HCT116 (cell line): Measurements from ENCODE around the gene GBF1. TPM values are rescaled to one million over a fixed set of nuclear protein-coding genes. Genes with fewer than 3 reads are reported as not detected.

Source experiments
- ATAC-seq: fragments of 200-7000 bp; cut with Tn5 transposase; 2 replicates; pipeline ENCODE4 v1.9.1; 2020; ENCODE audit warnings: mild to moderate bottlenecking, moderate library complexity
- BruUV-seq: library from RNA; stranded (reverse); fragments of 400-500 nt; replicated peaks from 2 replicates; lab custom pipeline; 2021; lab: Mats Ljungman, UMichigan
- CTCF ChIA-PET: fragments of 300-600 bp; sonication (Branson Sonifier 250); formaldehyde crosslinking; loops from one replicate; lab custom pipeline; 2021; ENCODE audit warnings: antibody characterized with exemption; lab: Charles Lee
- POLR2A ChIA-PET: fragments of 300-600, 350-600 bp; sonication (Branson Sonifier 250); formaldehyde crosslinking; loops from one replicate; lab custom pipeline; 2021; ENCODE audit warnings: antibody characterized with exemption; lab: Charles Lee
- RAD21 ChIA-PET, 2 experiments: fragments of 300-600 bp; sonication (Branson Sonifier 250); formaldehyde crosslinking; loops; one replicate each; lab custom pipeline; 2023; ENCODE audit warnings: low total read pairs in 2 of 2; ENCODE audit not compliant: uncharacterized antibody in 2 of 2, unreplicated experiment in 2 of 2, low non-redundant PET in 1 of 2; lab: Charles Lee
- DNase-seq: peaks from one replicate; pipeline ENCODE4 v3.0.0-alpha.2; 2010; ENCODE audit warnings: low read depth, low spot score
- H2AFZ ChIP-seq: fragments of 200-600 bp; shearing (Covaris generic), sonication (generic); 2 replicates; pipeline ENCODE4 v1.6.1; 2017; ENCODE audit warnings: low read depth, mixed run types, mixed read lengths, antibody characterized with exemption, low read length; ENCODE audit not compliant: poor library complexity, severe bottlenecking
- H3K27ac ChIP-seq: 2 replicates; pipeline ENCODE4 v1.5.1; 2012; ENCODE audit warnings: low read depth, low read length
- H3K27me3 ChIP-seq: fragments of 200-600 bp; sonication (generic); 2 replicates; pipeline ENCODE4 v1.6.1; 2016; ENCODE audit warnings: mixed run types, low read length, mixed read lengths; ENCODE audit not compliant: insufficient read depth
- H3K36me3 ChIP-seq, 2 experiments: fragments of 200-500 bp in 1 of 2; fragments of 200-600 bp in 1 of 2; sonication (Bioruptor generic) in 1 of 2; sonication (generic) in 1 of 2; 2 replicates each; pipeline versions ENCODE4 v1.5.1 to v1.6.1; 2014 to 2016; ENCODE audit warnings: low read length in 2 of 2, inconsistent platforms in 1 of 2, mixed read lengths in 1 of 2, mixed run types in 1 of 2; ENCODE audit not compliant: insufficient read depth in 2 of 2, control insufficient read depth in 1 of 2
- H3K4me1 ChIP-seq, 2 experiments: fragments of 200-600 bp in 1 of 2; sonication (generic) in 1 of 2; 2 replicates each; pipeline versions ENCODE4 v1.5.1 to v1.6.1; 2012 to 2017; ENCODE audit warnings: low read length in 2 of 2, inconsistent platforms in 1 of 2, mild to moderate bottlenecking in 1 of 2, mixed read lengths in 1 of 2, mixed run types in 1 of 2, moderate library complexity in 1 of 2; ENCODE audit not compliant: insufficient read depth in 2 of 2, control insufficient read depth in 1 of 2
- H3K4me2 ChIP-seq: fragments of 200-600 bp; sonication (generic); 2 replicates; pipeline ENCODE4 v1.6.1; 2017; ENCODE audit warnings: mixed run types, low read length, mixed read lengths
- H3K4me3 ChIP-seq, 2 experiments: fragments of 200-600 bp in 1 of 2; sonication (generic) in 1 of 2; replicated peaks in 1 of 2; 2 replicates each; pipeline ENCODE4 v1.5.1; 2011 to 2016; ENCODE audit warnings: low read length in 2 of 2, control low read depth in 1 of 2, low read depth in 1 of 2, mild to moderate bottlenecking in 1 of 2, mixed read lengths in 1 of 2, mixed run types in 1 of 2
- H3K79me2 ChIP-seq: fragments of 200-600 bp; sonication (generic); 2 replicates; pipeline ENCODE4 v1.6.1; 2017; ENCODE audit warnings: mild to moderate bottlenecking, mixed run types, low read length, moderate library complexity, mixed read lengths; ENCODE audit not compliant: insufficient read depth
- H3K9ac ChIP-seq: fragments of 200-600 bp; sonication (generic); 2 replicates; pipeline ENCODE4 v1.6.1; 2016; ENCODE audit warnings: low read length, mixed read lengths
- H3K9me2 ChIP-seq: fragments of 200-600 bp; sonication (generic), shearing (Covaris generic); 2 replicates; pipeline ENCODE4 v1.6.1; 2017; ENCODE audit warnings: mixed run types, mild to moderate bottlenecking, moderate library complexity; ENCODE audit not compliant: insufficient read depth
- H3K9me3 ChIP-seq, 2 experiments: fragments of 200-500 bp in 1 of 2; fragments of 200-600 bp in 1 of 2; sonication (Bioruptor generic) in 1 of 2; sonication (generic) in 1 of 2; 2 replicates each; pipeline ENCODE4 v1.6.1; 2014 to 2017; ENCODE audit warnings: low read length in 2 of 2, mixed read lengths in 2 of 2, inconsistent platforms in 1 of 2, low read depth in 1 of 2, mild to moderate bottlenecking in 1 of 2, mixed run types in 1 of 2, moderate library complexity in 1 of 2; ENCODE audit not compliant: control insufficient read depth in 1 of 2, insufficient read depth in 1 of 2
- H4K20me1 ChIP-seq: fragments of 200-600 bp; sonication (generic), shearing (Covaris generic); 2 replicates; pipeline ENCODE4 v1.6.1; 2017; ENCODE audit warnings: mixed run types, mild to moderate bottlenecking, moderate library complexity; ENCODE audit not compliant: insufficient read depth
- CBX3 ChIP-seq: IDR thresholded peaks from 2 replicates; pipeline ENCODE4 v1.6.1; 2012; ENCODE audit warnings: low read depth
- EGR1 ChIP-seq: IDR thresholded peaks from 2 replicates; pipeline ENCODE4 v1.6.1; 2012; ENCODE audit warnings: low read depth
- POLR2AphosphoS5 ChIP-seq: IDR thresholded peaks from 2 replicates; pipeline ENCODE4 v1.6.1; 2011; ENCODE audit warnings: mild to moderate bottlenecking, low read depth, low read length, moderate library complexity
- RAD21 ChIP-seq: IDR thresholded peaks from 2 replicates; pipeline ENCODE4 v1.6.1; 2012; ENCODE audit warnings: low read depth, mild to moderate bottlenecking
- SIN3A ChIP-seq: IDR thresholded peaks from 2 replicates; pipeline ENCODE4 v1.6.1; 2012; ENCODE audit warnings: low read depth
- YY1 ChIP-seq: IDR thresholded peaks from 2 replicates; pipeline ENCODE4 v1.6.1; 2011; ENCODE audit warnings: low read length, low read depth, moderate library complexity, mild to moderate bottlenecking; ENCODE audit not compliant: insufficient replicate concordance; ENCODE audit errors: extremely low read depth
- ZFX ChIP-seq: fragments of 450-650 bp; IDR thresholded peaks from 2 replicates; pipeline ENCODE4 v1.6.1; 2017
- intact Hi-C: fragments of 100-400 bp; cut with micrococcal nuclease; formaldehyde crosslinking; loops from 2 replicates; pipeline ENCODE4 v1.10.0; 2022
- total RNA-seq: library from RNA; stranded (reverse); gene quantifications from one replicate; pipeline ENCODE4 v1.2.1, GENCODE V29; 2021; ENCODE audit not compliant: unreplicated experiment
- TF ChIP-seq, protein P1 (sequence below), 3 experiments: fragments of 200-600 bp in 1 of 3; sonication (generic) in 1 of 3; IDR thresholded peaks in 2 of 3; conservative IDR thresholded peaks in 1 of 3; 2 replicates each; pipeline ENCODE4 v1.5.1; 2012 to 2017; ENCODE audit warnings: low read depth in 2 of 3, low read length in 2 of 3, antibody characterized with exemption in 1 of 3, borderline replicate concordance in 1 of 3, control low read depth in 1 of 3, mild to moderate bottlenecking in 1 of 3, mixed read lengths in 1 of 3, mixed run types in 1 of 3, moderate library complexity in 1 of 3; ENCODE audit not compliant: insufficient read depth in 1 of 3
- TF ChIP-seq, protein P2 (sequence below): IDR thresholded peaks from 2 replicates; pipeline ENCODE4 v1.6.1; 2012; ENCODE audit warnings: low read depth

GBF1 gene
- total RNA-seq, 1 experiment from 2014 or later = 58.9 TPM

DNA sequence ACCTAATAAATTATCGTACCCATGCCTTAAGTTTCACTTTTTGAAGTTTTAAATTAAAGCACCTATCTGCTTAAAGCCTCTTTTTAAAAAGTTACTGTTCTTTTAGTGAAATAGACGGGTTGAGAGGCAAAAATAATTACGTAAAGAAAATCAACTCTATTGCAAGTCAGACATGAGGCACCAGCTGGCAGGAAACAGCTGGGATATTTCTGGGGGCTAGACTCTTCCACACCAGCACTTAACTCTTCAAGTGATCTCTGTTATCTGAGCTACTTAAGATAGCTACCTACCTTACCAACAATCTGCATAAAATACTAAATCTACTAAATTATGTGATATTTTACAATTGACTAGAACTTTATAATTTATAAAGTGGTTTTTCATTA lies 35.8 kb downstream of the GBF1 start (continued):
- no peak for TF ChIP-seq EGR1
- no peak for TF ChIP-seq ZFX
- no peak for TF ChIP-seq POLR2AphosphoS5
- TF ChIP-seq YY1 = no peak
- TF ChIP-seq SIN3A = no peak
- TF ChIP-seq RAD21 = no peak
- TF ChIP-seq, protein P1, sequence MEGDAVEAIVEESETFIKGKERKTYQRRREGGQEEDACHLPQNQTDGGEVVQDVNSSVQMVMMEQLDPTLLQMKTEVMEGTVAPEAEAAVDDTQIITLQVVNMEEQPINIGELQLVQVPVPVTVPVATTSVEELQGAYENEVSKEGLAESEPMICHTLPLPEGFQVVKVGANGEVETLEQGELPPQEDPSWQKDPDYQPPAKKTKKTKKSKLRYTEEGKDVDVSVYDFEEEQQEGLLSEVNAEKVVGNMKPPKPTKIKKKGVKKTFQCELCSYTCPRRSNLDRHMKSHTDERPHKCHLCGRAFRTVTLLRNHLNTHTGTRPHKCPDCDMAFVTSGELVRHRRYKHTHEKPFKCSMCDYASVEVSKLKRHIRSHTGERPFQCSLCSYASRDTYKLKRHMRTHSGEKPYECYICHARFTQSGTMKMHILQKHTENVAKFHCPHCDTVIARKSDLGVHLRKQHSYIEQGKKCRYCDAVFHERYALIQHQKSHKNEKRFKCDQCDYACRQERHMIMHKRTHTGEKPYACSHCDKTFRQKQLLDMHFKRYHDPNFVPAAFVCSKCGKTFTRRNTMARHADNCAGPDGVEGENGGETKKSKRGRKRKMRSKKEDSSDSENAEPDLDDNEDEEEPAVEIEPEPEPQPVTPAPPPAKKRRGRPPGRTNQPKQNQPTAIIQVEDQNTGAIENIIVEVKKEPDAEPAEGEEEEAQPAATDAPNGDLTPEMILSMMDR (IDR thresholded peaks at IDR 0.05 in 2 of 3, conservative IDR thresholded peaks at IDR 0.05 in 1 of 3; ENCODE audit: borderline replicate concordance in 1 of 3, insufficient read depth in 1 of 3, low read depth in 2 of 3, low read length in 2 of 3) = no peak
- TF ChIP-seq, all 23 proteins: peak for 0

DNA sequence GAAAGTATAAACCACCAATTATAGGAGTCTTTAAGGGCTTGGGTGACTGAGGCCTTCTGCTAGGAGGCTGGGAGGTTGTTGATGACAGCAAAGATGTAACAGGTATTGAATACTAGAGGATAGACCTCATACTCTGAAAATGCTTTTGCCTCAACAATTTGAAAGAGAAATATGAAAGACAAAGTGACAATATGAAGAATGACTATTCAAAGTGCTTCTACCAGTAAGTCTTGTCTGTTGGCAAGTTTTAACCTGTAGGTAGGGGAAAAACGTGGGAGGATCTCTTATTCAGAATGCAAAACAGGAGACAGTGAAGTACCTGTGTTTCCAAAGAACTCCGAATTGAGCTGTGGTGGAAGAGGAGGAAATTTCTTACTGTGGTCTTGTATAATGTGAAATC lies 38.2 kb downstream of the GBF1 start:
- Histone ChIP-seq H3K79me2 (peaks cover 67% of the 10 kb centered on the region), H3K9me3 (no peaks in the 10 kb centered on the region), H3K4me3 (no peak overlapping the region), H4K20me1 (peaks cover 19% of the 10 kb centered on the region; the same call in 1 of the 2 replicates), H2AFZ (no peak overlapping the region), H3K4me1 (no peaks in the 10 kb centered on the region), H3K4me2 (no peak overlapping the region), H3K36me3 (no peaks in the 10 kb centered on the region), H3K27ac (no peak overlapping the region), H3K27me3 (no peaks in the 10 kb centered on the region), H3K9me2 (no peaks in the 10 kb centered on the region), H3K9ac (no peak overlapping the region)
- TF ChIP-seq, protein P1 (IDR thresholded peaks at IDR 0.05 in 2 of 3, conservative IDR thresholded peaks at IDR 0.05 in 1 of 3; ENCODE audit: borderline replicate concordance in 1 of 3, insufficient read depth in 1 of 3, low read depth in 2 of 3, low read length in 2 of 3) = no peak
- TF ChIP-seq, protein P2, sequence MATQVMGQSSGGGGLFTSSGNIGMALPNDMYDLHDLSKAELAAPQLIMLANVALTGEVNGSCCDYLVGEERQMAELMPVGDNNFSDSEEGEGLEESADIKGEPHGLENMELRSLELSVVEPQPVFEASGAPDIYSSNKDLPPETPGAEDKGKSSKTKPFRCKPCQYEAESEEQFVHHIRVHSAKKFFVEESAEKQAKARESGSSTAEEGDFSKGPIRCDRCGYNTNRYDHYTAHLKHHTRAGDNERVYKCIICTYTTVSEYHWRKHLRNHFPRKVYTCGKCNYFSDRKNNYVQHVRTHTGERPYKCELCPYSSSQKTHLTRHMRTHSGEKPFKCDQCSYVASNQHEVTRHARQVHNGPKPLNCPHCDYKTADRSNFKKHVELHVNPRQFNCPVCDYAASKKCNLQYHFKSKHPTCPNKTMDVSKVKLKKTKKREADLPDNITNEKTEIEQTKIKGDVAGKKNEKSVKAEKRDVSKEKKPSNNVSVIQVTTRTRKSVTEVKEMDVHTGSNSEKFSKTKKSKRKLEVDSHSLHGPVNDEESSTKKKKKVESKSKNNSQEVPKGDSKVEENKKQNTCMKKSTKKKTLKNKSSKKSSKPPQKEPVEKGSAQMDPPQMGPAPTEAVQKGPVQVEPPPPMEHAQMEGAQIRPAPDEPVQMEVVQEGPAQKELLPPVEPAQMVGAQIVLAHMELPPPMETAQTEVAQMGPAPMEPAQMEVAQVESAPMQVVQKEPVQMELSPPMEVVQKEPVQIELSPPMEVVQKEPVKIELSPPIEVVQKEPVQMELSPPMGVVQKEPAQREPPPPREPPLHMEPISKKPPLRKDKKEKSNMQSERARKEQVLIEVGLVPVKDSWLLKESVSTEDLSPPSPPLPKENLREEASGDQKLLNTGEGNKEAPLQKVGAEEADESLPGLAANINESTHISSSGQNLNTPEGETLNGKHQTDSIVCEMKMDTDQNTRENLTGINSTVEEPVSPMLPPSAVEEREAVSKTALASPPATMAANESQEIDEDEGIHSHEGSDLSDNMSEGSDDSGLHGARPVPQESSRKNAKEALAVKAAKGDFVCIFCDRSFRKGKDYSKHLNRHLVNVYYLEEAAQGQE = no peak
- TF ChIP-seq RAD21 (no peak), EGR1 (no peak), CBX3 (no peak)
- no peak for DNase-seq
- intact Hi-C loops = no loop called here
- ChIA-PET RAD21 (no interaction called here), CTCF (no interaction called here), POLR2A (no interaction called here)
- no TSS peak for BruUV-seq
- ATAC-seq = no peak
